Gastroesophageal sphincter (tissue), 3 donors: Measurements from ENCODE around the gene REPIN1.

ENCODE experiments used
- EP300 ChIP-seq: sonication (generic); formaldehyde crosslinking; IDR thresholded peaks from one replicate; pipeline ENCODE4 v1.6.1; 2017; ENCODE audit warnings: antibody characterized with exemption, mild to moderate bottlenecking
- TF ChIP-seq, protein P1 (sequence below), 4 experiments: fragments of 200-600 bp in 2 of 4; fragments of 450-650 bp in 2 of 4; sonication (generic) in 1 of 4; IDR thresholded peaks; one replicate each; pipeline ENCODE4 v1.5.1; 2017 to 2019; ENCODE audit warnings: antibody characterized with exemption in 4 of 4, mild to moderate bottlenecking in 2 of 4, moderate library complexity in 2 of 4

- TF ChIP-seq, protein P1, sequence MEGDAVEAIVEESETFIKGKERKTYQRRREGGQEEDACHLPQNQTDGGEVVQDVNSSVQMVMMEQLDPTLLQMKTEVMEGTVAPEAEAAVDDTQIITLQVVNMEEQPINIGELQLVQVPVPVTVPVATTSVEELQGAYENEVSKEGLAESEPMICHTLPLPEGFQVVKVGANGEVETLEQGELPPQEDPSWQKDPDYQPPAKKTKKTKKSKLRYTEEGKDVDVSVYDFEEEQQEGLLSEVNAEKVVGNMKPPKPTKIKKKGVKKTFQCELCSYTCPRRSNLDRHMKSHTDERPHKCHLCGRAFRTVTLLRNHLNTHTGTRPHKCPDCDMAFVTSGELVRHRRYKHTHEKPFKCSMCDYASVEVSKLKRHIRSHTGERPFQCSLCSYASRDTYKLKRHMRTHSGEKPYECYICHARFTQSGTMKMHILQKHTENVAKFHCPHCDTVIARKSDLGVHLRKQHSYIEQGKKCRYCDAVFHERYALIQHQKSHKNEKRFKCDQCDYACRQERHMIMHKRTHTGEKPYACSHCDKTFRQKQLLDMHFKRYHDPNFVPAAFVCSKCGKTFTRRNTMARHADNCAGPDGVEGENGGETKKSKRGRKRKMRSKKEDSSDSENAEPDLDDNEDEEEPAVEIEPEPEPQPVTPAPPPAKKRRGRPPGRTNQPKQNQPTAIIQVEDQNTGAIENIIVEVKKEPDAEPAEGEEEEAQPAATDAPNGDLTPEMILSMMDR (IDR thresholded peaks at IDR 0.05) = peak; percentile 37 to 69 (median 42)
- no peak for TF ChIP-seq EP300
Measured at GRCh38 chr7:150356265-150356897, 12.2 kb upstream of the REPIN1 start.
